Neural progenitor cell (in vitro differentiated cells): ENCODE measurements around the gene OR6N2. TPM values are rescaled to one million over a fixed set of nuclear protein-coding genes. Genes with fewer than 3 reads are reported as not detected.
A peak's percentile ranks its signal among the peaks of the same experiment; 100 is the strongest.

Experiments
- DNase-seq: peaks from one replicate; pipeline ENCODE4 v3.0.0-alpha.2; 2016; ENCODE audit warnings: low spot score
- H2AFZ ChIP-seq: fragments of 200-600 bp; sonication (generic); replicated peaks from 2 replicates; pipeline ENCODE4 v1.6.1; 2016; ENCODE audit warnings: antibody characterized with exemption
- H3F3A ChIP-seq: fragments of 200-600 bp; sonication (generic); 2 replicates; pipeline ENCODE4 v1.6.1; 2016; ENCODE audit warnings: antibody characterized with exemption, low read depth
- H3K27ac ChIP-seq: fragments of 200-600 bp; sonication (generic); 2 replicates; pipeline ENCODE4 v1.5.1; 2016; ENCODE audit warnings: mild to moderate bottlenecking
- H3K27me3 ChIP-seq: fragments of 200-600 bp; sonication (generic); 2 replicates; pipeline ENCODE4 v1.6.1; 2016; ENCODE audit warnings: mild to moderate bottlenecking, moderate library complexity
- H3K36me3 ChIP-seq: fragments of 200-600 bp; sonication (generic); 2 replicates; pipeline ENCODE4 v1.5.1; 2016
- H3K4me1 ChIP-seq: fragments of 200-600 bp; sonication (generic); 2 replicates; pipeline ENCODE4 v1.6.1; 2016; ENCODE audit warnings: mixed run types
- H3K4me2 ChIP-seq: fragments of 200-600 bp; sonication (generic); 2 replicates; pipeline ENCODE4 v1.6.1; 2016
- H3K4me3 ChIP-seq: fragments of 200-600 bp; sonication (generic); 2 replicates; pipeline ENCODE4 v1.5.1; 2016
- H3K79me2 ChIP-seq: fragments of 200-600 bp; sonication (generic); 2 replicates; pipeline ENCODE4 v1.6.1; 2016; ENCODE audit warnings: low read depth
- H3K9ac ChIP-seq: fragments of 200-600 bp; sonication (generic); 2 replicates; pipeline ENCODE4 v1.6.1; 2016
- H3K9me3 ChIP-seq: fragments of 200-600 bp; sonication (generic); 2 replicates; pipeline ENCODE4 v1.5.1; 2016; ENCODE audit warnings: low read depth
- H4K20me1 ChIP-seq: fragments of 200-600 bp; sonication (generic); 2 replicates; pipeline ENCODE4 v1.6.1; 2016; ENCODE audit warnings: low read depth
- H3K27ac Mint-ChIP-seq: 3 replicates; pipeline ENCODE4 v1.8.0; 2021; ENCODE audit warnings: mixed read lengths
- H3K27me3 Mint-ChIP-seq: 2 replicates; pipeline ENCODE4 v1.8.0; 2022; ENCODE audit warnings: low read depth, mild to moderate bottlenecking, inconsistent platforms, moderate library complexity, mixed read lengths; ENCODE audit not compliant: insufficient read depth
- H3K36me3 Mint-ChIP-seq: 3 replicates; pipeline ENCODE4 v1.8.0; 2021; ENCODE audit warnings: mixed read lengths
- H3K4me1 Mint-ChIP-seq: 3 replicates; pipeline ENCODE4 v1.8.0; 2021; ENCODE audit warnings: mixed read lengths
- H3K4me3 Mint-ChIP-seq: 3 replicates; pipeline ENCODE4 v1.8.0; 2021; ENCODE audit warnings: mild to moderate bottlenecking, moderate library complexity, mixed read lengths
- H3K9me3 Mint-ChIP-seq: 3 replicates; pipeline ENCODE4 v1.8.0; 2020; ENCODE audit warnings: mixed read lengths
- CTCF ChIP-seq: fragments of 200-600 bp; sonication (generic); IDR thresholded peaks from 2 replicates; pipeline ENCODE4 v1.5.1; 2017; ENCODE audit warnings: antibody characterized with exemption, mild to moderate bottlenecking
- EZH2 ChIP-seq: fragments of 200-600 bp; sonication (generic); IDR thresholded peaks from 2 replicates; pipeline ENCODE4 v1.6.1; 2017; ENCODE audit warnings: antibody characterized with exemption, mild to moderate bottlenecking, moderate library complexity
- EZH2phosphoT487 ChIP-seq: fragments of 200-600 bp; sonication (generic); IDR thresholded peaks from 2 replicates; pipeline ENCODE4 v1.6.1; 2017; ENCODE audit warnings: antibody characterized with exemption
- total RNA-seq: library from RNA; depleted of rRNA; stranded (reverse); fragments of >200 nt; gene quantifications from 2 replicates; pipeline ENCODE4 v1.2.3, GENCODE V29; 2015; ENCODE audit warnings: low replicate concordance

OR6N2 gene
- total RNA-seq, 1 donor from 2014 or later = not detected

- Histone ChIP-seq H3K4me2 (no peak overlapping the region), H3K9me3 (no peaks in the 10 kb centered on the region), H4K20me1 (no peaks in the 10 kb centered on the region), H3K4me1 (no peaks in the 10 kb centered on the region), H3K79me2 (no peaks in the 10 kb centered on the region), H3K4me3 (no peak overlapping the region), H3K27me3 (no peaks in the 10 kb centered on the region), H3F3A (no peaks in the 10 kb centered on the region), H3K36me3 (no peaks in the 10 kb centered on the region), H3K27ac (no peak overlapping the region), H2AFZ (no peak overlapping the region), H3K9ac (no peak overlapping the region)
- no peaks in the 10 kb centered on the region for H3K9me3 Mint-ChIP-seq
- H3K27me3 Mint-ChIP-seq = peaks cover 2% of the 10 kb centered on the region
- peaks cover 9% of the 10 kb centered on the region for H3K4me1 Mint-ChIP-seq
- H3K27ac Mint-ChIP-seq = no peak overlapping the region
- no peak for DNase-seq
- H3K36me3 Mint-ChIP-seq = no peaks in the 10 kb centered on the region
- no peak overlapping the region for H3K4me3 Mint-ChIP-seq
- TF ChIP-seq EZH2phosphoT487 (no peak), CTCF (peak; percentile 20), EZH2 (no peak)
Observed at GRCh38 chr1:158798531-158798930, 17.5 kb upstream of the OR6N2 start.

DNA sequence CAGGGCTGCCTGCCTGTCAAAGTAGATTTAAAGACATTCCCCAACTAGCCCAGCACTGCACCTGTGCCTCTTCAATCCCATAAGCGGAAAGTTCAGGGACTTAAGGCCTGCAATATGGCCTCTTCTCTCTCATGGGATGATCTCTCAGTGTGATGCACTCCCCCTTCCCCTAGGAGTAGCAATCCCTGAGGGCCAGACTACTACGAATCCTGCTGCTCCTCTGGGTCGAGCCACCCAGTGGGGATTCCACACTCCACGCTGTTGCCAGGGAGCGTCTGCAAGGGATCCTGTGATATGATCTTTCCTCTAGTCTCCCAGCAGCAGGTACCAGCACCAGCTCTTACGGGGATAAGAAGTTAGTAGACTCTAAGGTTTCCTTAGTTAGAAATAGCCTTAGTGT lies 13.2 kb upstream of the OR6N2 start:
- Histone ChIP-seq H3K27ac (no peak overlapping the region), H3K9ac (no peak overlapping the region), H3K4me1 (no peaks in the 10 kb centered on the region), H4K20me1 (no peaks in the 10 kb centered on the region), H3K4me3 (no peak overlapping the region), H3K27me3 (no peaks in the 10 kb centered on the region), H3K4me2 (no peak overlapping the region), H3F3A (no peaks in the 10 kb centered on the region), H3K79me2 (no peaks in the 10 kb centered on the region), H3K9me3 (no peaks in the 10 kb centered on the region), H3K36me3 (no peaks in the 10 kb centered on the region), H2AFZ (peak overlapping the region; percentile 27)
- Mint-ChIP-seq H3K4me3 (no peak overlapping the region), H3K27me3 (peaks cover 2% of the 10 kb centered on the region), H3K27ac (no peak overlapping the region), H3K36me3 (no peaks in the 10 kb centered on the region), H3K9me3 (no peaks in the 10 kb centered on the region), H3K4me1 (peaks cover 9% of the 10 kb centered on the region)
- TF ChIP-seq EZH2phosphoT487 (no peak), EZH2 (no peak), CTCF (no peak)
- DNase-seq = no peak

DNA sequence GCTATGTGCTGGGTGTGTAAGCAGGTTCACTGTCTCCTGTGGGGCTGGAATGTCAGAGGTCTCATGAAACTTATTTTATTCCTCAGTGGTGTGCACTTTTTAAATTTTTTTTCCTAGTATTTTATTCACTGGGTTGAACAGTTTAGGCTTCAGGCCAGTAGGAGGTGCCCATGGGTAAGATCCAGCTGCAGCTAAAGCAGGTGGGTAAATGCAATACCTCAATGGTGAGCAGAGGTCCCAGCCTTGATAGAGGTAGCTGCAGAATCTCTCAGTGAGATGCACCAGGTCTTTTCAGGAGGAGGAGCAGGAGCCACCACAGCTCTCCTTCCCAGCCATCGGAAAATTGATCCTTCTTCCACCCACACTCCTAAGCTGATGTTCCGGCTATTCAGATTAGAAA lies 12.6 kb upstream of the OR6N2 start:
- H3K27me3 ChIP-seq = no peaks in the 10 kb centered on the region
- no peaks in the 10 kb centered on the region for H3K9me3 Mint-ChIP-seq
- no peak overlapping the region for H3K4me3 Mint-ChIP-seq
- no peak overlapping the region for H2AFZ ChIP-seq
- no peak overlapping the region for H3K9ac ChIP-seq
- no peak overlapping the region for H3K4me2 ChIP-seq
- H3K9me3 ChIP-seq = no peaks in the 10 kb centered on the region
- no peaks in the 10 kb centered on the region for H3K36me3 Mint-ChIP-seq
- no peak overlapping the region for H3K27ac ChIP-seq
- H3K4me1 ChIP-seq = no peaks in the 10 kb centered on the region
- no peaks in the 10 kb centered on the region for H3K79me2 ChIP-seq
- no peaks in the 10 kb centered on the region for H3K36me3 ChIP-seq
- peaks cover 9% of the 10 kb centered on the region for H3K4me1 Mint-ChIP-seq
- no peaks in the 10 kb centered on the region for H4K20me1 ChIP-seq
- H3K27ac Mint-ChIP-seq = no peak overlapping the region
- TF ChIP-seq EZH2phosphoT487 (no peak), CTCF (peak; percentile 62)
- H3K27me3 Mint-ChIP-seq = peaks cover 2% of the 10 kb centered on the region
- peak; percentile 41 for DNase-seq
- H3F3A ChIP-seq = no peaks in the 10 kb centered on the region
- no peak overlapping the region for H3K4me3 ChIP-seq
